Esophagus (tissue), 2 donors: ENCODE data around the gene SULF2. TPM values are rescaled to one million over a fixed set of nuclear protein-coding genes. Genes with fewer than 3 reads are reported as not detected.

Experiments
- H3K27ac ChIP-seq, 2 donors: one replicate each; pipeline ENCODE4 v1.5.1; 2013; ENCODE audit warnings: low read depth in 2 of 2, mild to moderate bottlenecking in 2 of 2, inconsistent platforms in 1 of 2, low read length in 1 of 2, moderate library complexity in 1 of 2
- H3K27me3 ChIP-seq, 2 donors: one replicate each; pipeline ENCODE4 v1.6.1; 2013; ENCODE audit warnings: low read length in 2 of 2, control low read depth in 1 of 2, mild to moderate bottlenecking in 1 of 2; ENCODE audit not compliant: insufficient read depth in 2 of 2, control insufficient read depth in 1 of 2
- H3K36me3 ChIP-seq, 2 donors: one replicate each; pipeline ENCODE4 v1.6.1; 2013; ENCODE audit warnings: low read length in 1 of 2; ENCODE audit not compliant: control insufficient read depth in 2 of 2, insufficient read depth in 2 of 2
- H3K4me1 ChIP-seq, 2 donors: one replicate each; pipeline ENCODE4 v1.6.1; 2013; ENCODE audit warnings: low read length in 1 of 2; ENCODE audit not compliant: control insufficient read depth in 2 of 2, insufficient read depth in 2 of 2
- H3K4me3 ChIP-seq, 2 donors: one replicate each; pipeline ENCODE4 v1.5.1; 2013; ENCODE audit warnings: low read length in 2 of 2, mild to moderate bottlenecking in 2 of 2, low read depth in 1 of 2, moderate library complexity in 1 of 2
- H3K9me3 ChIP-seq, 2 donors: one replicate each; pipeline ENCODE4 v1.6.1; 2013; ENCODE audit warnings: mild to moderate bottlenecking in 2 of 2, low read depth in 1 of 2, low read length in 1 of 2, moderate library complexity in 1 of 2; ENCODE audit not compliant: control insufficient read depth in 2 of 2, insufficient read depth in 1 of 2
- WGBS, 2 donors: extraction: QIAGEN DNeasy Blood & Tissue Kit; methylation state at CpG; one replicate each; pipeline ENCODE4 v1.1.7; 2013; 5-methylcytosine and 5-hydroxymethylcytosine counted together
- polyA plus RNA-seq, 2 donors: library from polyadenylated mRNA; stranded (reverse); fragments of 200-250 nt; gene quantifications; one replicate each; pipeline ENCODE4 v1.2.3, GENCODE V29; 2013
- donor health status: healthy with polysubstance abuse.
- donor health status: Bipolar disorder and iron deficiency.

SULF2 gene
- polyA plus RNA-seq, 2 donors: 47.3 to 153 TPM

- H3K4me3 ChIP-seq: no peak overlapping the region
- WGBS, 2 donors: 87% methylated on average over 18 of the region's 18 CpGs
- H3K4me1 ChIP-seq: no peaks in the 10 kb centered on the region
- H3K9me3 ChIP-seq: no peaks in the 10 kb centered on the region
- peaks cover 1 to 48% of the 10 kb centered on the region in 2 donors for H3K36me3 ChIP-seq
- no peak overlapping the region for H3K27ac ChIP-seq
- no peaks in the 10 kb centered on the region for H3K27me3 ChIP-seq
These were observed 108.2 kb downstream of the SULF2 start for GRCh38 chr20:47676912-47677634.

- WGBS, 2 donors: 84 to 85% methylated on average over 20 of the region's 20 CpGs
- Histone ChIP-seq H3K4me1 (no peaks in the 10 kb centered on the region), H3K9me3 (no peaks in the 10 kb centered on the region), H3K27me3 (no peaks in the 10 kb centered on the region), H3K36me3 (peaks cover 3 to 46% of the 10 kb centered on the region in 2 donors), H3K4me3 (no peak overlapping the region), H3K27ac (no peak overlapping the region)
These were observed 109.0 kb downstream of the SULF2 start for GRCh38 chr20:47676219-47676721.

- no peaks in the 10 kb centered on the region for H3K27me3 ChIP-seq
- H3K4me3 ChIP-seq: no peak overlapping the region
- 86 to 88% methylated on average over 16 of the region's 16 CpGs for WGBS, 2 donors
- H3K36me3 ChIP-seq: peaks cover 3 to 45% of the 10 kb centered on the region in 2 donors
- no peaks in the 10 kb centered on the region for H3K4me1 ChIP-seq
- H3K27ac ChIP-seq: no peak overlapping the region
- no peaks in the 10 kb centered on the region for H3K9me3 ChIP-seq
These were observed 109.8 kb downstream of the SULF2 start for GRCh38 chr20:47675190-47676142.

GRCh38 chr20:47674686-47675085, 110.6 kb downstream of the SULF2 start:
- H3K36me3 ChIP-seq: peaks cover 3 to 45% of the 10 kb centered on the region in 2 donors
- H3K27me3 ChIP-seq: no peaks in the 10 kb centered on the region
- H3K4me1 ChIP-seq: no peaks in the 10 kb centered on the region
- 83 to 84% methylated on average over 14 of the region's 14 CpGs for WGBS, 2 donors
- H3K9me3 ChIP-seq: no peaks in the 10 kb centered on the region
- H3K27ac ChIP-seq: no peak overlapping the region
- no peak overlapping the region for H3K4me3 ChIP-seq

- Histone ChIP-seq H3K27me3 (no peaks in the 10 kb centered on the region), H3K4me1 (no peaks in the 10 kb centered on the region), H3K36me3 (peaks cover 3 to 50% of the 10 kb centered on the region in 2 donors), H3K4me3 (no peak overlapping the region), H3K27ac (no peak overlapping the region), H3K9me3 (no peaks in the 10 kb centered on the region)
- WGBS, 2 donors: 93 to 94% methylated on average over 15 of the region's 15 CpGs
These were observed 111.1 kb downstream of the SULF2 start for GRCh38 chr20:47674145-47674544.

- 91 to 96% methylated on average over 6 of the region's 6 CpGs for WGBS, 2 donors
- Histone ChIP-seq H3K27me3 (no peaks in the 10 kb centered on the region), H3K27ac (no peak overlapping the region), H3K4me1 (no peaks in the 10 kb centered on the region), H3K4me3 (no peak overlapping the region), H3K9me3 (no peaks in the 10 kb centered on the region), H3K36me3 (peaks cover 3 to 53% of the 10 kb centered on the region in 2 donors)
These were observed 111.7 kb downstream of the SULF2 start for GRCh38 chr20:47673671-47673955.

- H3K4me1 ChIP-seq: no peaks in the 10 kb centered on the region
- no peaks in the 10 kb centered on the region for H3K27me3 ChIP-seq
- H3K4me3 ChIP-seq: no peak overlapping the region
- peaks cover 3 to 55% of the 10 kb centered on the region in 2 donors for H3K36me3 ChIP-seq
- H3K9me3 ChIP-seq: no peaks in the 10 kb centered on the region
- H3K27ac ChIP-seq: no peak overlapping the region
- WGBS, 2 donors: 90 to 93% methylated on average over 16 of the region's 16 CpGs
These were observed 112.2 kb downstream of the SULF2 start for GRCh38 chr20:47672886-47673670.

GRCh38 chr20:47672166-47672565, 113.1 kb downstream of the SULF2 start:
- Histone ChIP-seq H3K27ac (no peak overlapping the region), H3K9me3 (no peaks in the 10 kb centered on the region), H3K4me1 (no peaks in the 10 kb centered on the region), H3K4me3 (no peak overlapping the region), H3K36me3 (peaks cover 3 to 49% of the 10 kb centered on the region in 2 donors), H3K27me3 (no peaks in the 10 kb centered on the region)
- 90 to 93% methylated on average over 15 of the region's 15 CpGs for WGBS, 2 donors

GRCh38 chr20:47670913-47671312, 114.4 kb downstream of the SULF2 start:
- 91 to 95% methylated on average over 10 of the region's 10 CpGs for WGBS, 2 donors
- H3K4me3 ChIP-seq: no peak overlapping the region
- H3K36me3 ChIP-seq: peaks cover 3 to 45% of the 10 kb centered on the region in 2 donors

More at GRCh38 chr20:47670913-47671312, 114.4 kb downstream of the SULF2 start:
- H3K27ac ChIP-seq: no peak overlapping the region
- peaks cover 0 to 2% of the 10 kb centered on the region in 2 donors for H3K4me1 ChIP-seq
- H3K9me3 ChIP-seq: no peaks in the 10 kb centered on the region
- H3K27me3 ChIP-seq: no peaks in the 10 kb centered on the region
